IPS DF 19.7 (cell line): ENCODE measurements around the gene MACF1.

Experiments used
- DNase-seq: peaks from one replicate; pipeline ENCODE4 v3.0.0-alpha.2; 2013; ENCODE audit warnings: low read depth, low spot score

MACF1 gene

GRCh38 chr1:39354572-39354971 is 150.1 kb downstream of the MACF1 start:
- DNase-seq = no peak

GRCh38 chr1:39358491-39358890 is 154.0 kb downstream of the MACF1 start:
- no peak for DNase-seq

GRCh38 chr1:39359028-39359570 is 154.6 kb downstream of the MACF1 start:
- no peak for DNase-seq

GRCh38 chr1:39360731-39361130 is 156.2 kb downstream of the MACF1 start:
- no peak for DNase-seq

GRCh38 chr1:39361446-39361845 is 157.0 kb downstream of the MACF1 start:
- DNase-seq = no peak

- DNase-seq = no peak
Measured at GRCh38 chr1:39363267-39363666, 158.8 kb downstream of the MACF1 start.

GRCh38 chr1:39368045-39368444 is 163.6 kb downstream of the MACF1 start:
- no peak for DNase-seq

GRCh38 chr1:39369565-39369964 is 165.1 kb downstream of the MACF1 start:
- no peak for DNase-seq

GRCh38 chr1:39370602-39371001 is 166.1 kb downstream of the MACF1 start:
- no peak for DNase-seq

- DNase-seq = no peak
Measured at GRCh38 chr1:39372105-39372504, 167.6 kb downstream of the MACF1 start.

DNA sequence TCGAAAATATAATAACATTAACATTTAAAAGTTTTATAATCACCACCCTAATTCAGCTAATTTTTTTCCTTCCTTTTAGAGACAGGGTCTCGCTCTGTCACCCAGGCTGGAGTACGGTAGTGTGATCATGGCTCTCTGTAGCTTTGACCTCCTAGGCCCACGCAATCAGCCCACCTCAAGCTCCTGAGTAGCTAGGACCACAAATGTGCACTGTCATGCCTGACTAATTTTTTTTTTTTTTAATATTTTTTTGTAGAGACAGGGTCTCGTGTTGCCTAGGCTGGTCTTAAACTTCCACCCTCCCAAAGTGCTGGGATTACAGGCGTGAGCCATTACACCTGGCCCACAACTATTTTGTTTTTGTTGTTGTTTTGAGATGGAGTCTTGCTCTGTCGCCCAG is 172.2 kb downstream of the MACF1 start:
- no peak for DNase-seq

GRCh38 chr1:39378377-39378776 is 173.9 kb downstream of the MACF1 start:
- DNase-seq = peak; percentile 38

DNA sequence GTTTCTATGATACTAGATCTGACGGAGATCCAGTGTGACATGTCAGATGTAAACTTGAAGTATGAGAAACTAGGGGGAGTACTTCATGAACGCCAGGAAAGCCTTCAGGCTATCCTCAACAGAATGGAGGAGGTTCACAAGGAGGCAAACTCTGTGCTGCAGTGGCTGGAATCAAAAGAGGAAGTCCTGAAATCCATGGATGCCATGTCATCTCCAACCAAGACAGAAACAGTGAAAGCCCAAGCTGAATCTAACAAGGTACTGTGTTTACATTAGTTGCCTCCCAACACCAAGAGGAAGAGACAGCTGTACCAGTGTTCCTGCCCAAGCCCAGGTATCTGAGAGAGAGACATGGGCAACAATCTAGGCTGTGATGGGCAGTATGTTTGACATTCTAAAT is 174.7 kb downstream of the MACF1 start:
- no peak for DNase-seq

DNA sequence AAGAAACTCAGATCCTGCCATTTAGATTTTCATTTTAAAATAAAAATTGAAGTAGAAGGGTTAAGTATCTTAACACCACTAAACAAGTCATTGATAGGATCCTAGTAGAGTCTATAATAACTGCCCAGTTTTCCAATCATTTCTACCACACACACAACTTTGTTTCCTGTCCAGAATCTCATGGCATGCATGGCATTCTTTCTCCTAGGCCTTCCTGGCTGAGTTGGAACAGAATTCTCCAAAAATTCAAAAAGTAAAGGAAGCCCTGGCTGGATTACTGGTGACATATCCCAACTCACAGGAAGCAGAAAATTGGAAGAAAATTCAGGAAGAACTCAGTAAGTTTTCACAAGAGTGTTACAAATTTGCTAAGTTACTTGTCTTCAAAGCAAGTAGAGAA is 175.5 kb downstream of the MACF1 start:
- no peak for DNase-seq

GRCh38 chr1:39381839-39382238 is 177.3 kb downstream of the MACF1 start:
- DNase-seq = no peak

DNA sequence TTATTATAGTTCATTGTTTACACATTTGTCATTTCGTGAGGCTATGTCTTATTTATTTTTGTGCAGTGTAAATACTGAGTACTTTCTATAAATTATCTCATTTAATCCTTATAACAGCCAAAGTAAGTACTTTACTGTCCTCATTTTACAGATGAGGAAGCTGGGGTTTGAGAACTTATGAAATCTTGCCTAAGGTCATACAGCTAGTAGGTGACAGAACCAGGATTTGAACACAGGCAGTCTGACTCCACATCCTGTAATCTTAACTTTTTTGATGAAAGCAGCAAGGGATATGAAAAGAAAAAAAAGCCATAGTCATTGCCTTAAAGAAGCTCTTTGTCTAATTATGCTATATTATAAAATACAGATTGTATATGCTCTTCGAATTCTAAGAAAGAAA is 179.8 kb downstream of the MACF1 start:
- DNase-seq = no peak

GRCh38 chr1:39385067-39385988 is 180.8 kb downstream of the MACF1 start:
- DNase-seq = no peak

DNA sequence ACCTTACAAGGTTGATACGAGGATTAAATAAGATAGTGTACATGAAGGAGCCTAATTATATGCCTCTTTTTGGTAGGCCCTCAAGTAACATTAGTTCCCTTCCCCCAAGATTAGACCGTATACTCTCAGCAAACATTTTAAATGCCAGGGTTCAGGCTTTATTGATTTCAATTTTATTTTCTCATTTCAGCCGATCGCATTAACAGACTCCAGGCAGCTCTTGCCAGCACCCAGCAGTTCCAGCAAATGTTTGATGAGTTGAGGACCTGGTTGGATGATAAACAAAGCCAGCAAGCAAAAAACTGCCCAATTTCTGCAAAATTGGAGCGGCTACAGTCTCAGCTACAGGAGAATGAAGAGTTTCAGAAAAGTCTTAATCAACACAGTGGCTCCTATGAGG is 182.5 kb downstream of the MACF1 start:
- DNase-seq = no peak

DNA sequence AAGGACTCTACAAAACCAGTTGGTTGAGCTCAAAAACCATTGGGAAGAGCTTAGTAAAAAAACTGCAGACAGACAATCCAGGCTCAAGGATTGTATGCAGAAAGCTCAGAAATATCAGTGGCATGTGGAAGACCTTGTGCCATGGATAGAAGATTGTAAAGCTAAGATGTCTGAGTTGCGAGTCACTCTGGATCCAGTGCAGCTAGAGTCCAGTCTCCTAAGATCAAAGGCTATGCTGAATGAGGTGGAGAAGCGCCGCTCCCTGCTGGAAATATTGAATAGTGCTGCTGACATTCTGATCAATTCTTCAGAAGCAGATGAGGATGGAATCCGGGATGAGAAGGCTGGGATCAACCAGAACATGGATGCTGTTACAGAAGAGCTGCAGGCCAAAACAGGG is 183.0 kb downstream of the MACF1 start:
- no peak for DNase-seq

DNA sequence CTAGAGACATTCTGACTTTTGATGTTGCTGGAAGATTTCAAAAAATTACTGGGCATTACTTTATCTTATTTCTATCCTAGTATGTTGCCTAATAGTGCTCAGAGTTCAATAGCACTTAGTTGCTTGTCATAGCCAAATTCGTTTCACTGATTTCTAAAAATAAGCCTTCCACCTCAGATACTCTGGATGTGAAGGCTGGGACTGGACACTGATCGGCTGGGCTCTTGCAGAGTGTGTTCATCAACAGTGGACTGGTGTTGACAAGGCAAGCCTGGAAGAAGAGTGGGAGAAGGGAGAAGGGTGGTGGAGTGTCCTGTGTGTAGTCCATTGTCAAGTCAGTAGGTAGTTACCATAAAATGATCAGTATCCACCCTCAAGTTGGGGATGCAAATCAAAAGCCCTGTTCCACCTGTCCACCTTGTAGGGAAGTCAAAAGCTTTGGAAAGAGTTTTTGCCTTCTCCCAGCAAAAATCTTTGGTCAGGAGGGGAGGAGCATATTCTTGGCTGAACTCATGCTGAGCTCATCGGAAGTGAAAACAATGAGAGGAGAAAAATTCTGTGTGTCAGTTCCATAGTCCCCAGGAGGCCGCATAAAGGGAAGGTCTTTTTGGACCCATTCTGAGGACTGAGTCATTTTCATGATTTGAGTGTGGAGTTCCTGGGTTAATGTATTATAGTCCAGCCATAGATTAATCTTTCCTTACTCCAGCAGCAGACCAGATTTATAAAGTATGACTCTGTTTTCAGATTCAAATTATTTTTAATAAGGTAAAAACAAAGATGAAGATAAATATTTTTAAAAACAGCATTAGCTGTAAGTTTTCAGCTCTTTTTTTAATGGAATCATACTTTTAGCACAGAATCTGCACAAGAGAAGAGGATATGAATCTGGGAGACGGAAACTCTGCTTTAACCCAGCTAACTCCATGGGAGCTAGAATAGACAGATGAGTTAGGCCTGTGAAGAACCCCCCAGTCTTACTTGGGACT is 187.5 kb downstream of the MACF1 start:
- no peak for DNase-seq

- DNase-seq = no peak
Measured at GRCh38 chr1:39392851-39393573, 188.5 kb downstream of the MACF1 start.
